HepG2 (cell line): Measurements from ENCODE around the gene MMP25. TPM values are rescaled to one million over a fixed set of nuclear protein-coding genes. Genes with fewer than 3 reads are reported as not detected.

ENCODE experiments used
- ATAC-seq: fragments of 200-7000 bp; cut with Tn5 transposase; 3 replicates; pipeline ENCODE4 v1.9.1; 2020; ENCODE audit warnings: mild to moderate bottlenecking, moderate library complexity
- BruUV-seq: library from RNA; stranded (reverse); fragments of 400-500 nt; replicated peaks from 2 replicates; lab custom pipeline; 2021; lab: Mats Ljungman, UMichigan
- CTCF ChIA-PET: fragments of 300-600 bp; formaldehyde crosslinking; extraction: SDS; loops from one replicate; lab custom pipeline; 2021; ENCODE audit warnings: low total read pairs, inconsistent platforms, low intra/inter-chr PET ratio; lab: Yijun Ruan, JAX
- POLR2A ChIA-PET: fragments of 350-600 bp; sonication (Branson Sonifier 250); formaldehyde crosslinking; loops from one replicate; lab custom pipeline; 2020; ENCODE audit warnings: antibody characterized with exemption, inconsistent platforms; lab: Yijun Ruan, JAX
- DNase-seq: peaks from one replicate; pipeline ENCODE4 v3.0.0-alpha.2; 2015; ENCODE audit warnings: low spot score
- FAIRE-seq: peaks from 3 replicates; lab custom pipeline; 2011; peaks lifted over from hg19 to GRCh38; lab: Jason Lieb, UNC
- H2AFZ ChIP-seq: one replicate; pipeline ENCODE4 v1.6.1; 2011; ENCODE audit warnings: low read length, inconsistent platforms
- H3K27ac ChIP-seq: fragments of 300-600 bp; 3 replicates; pipeline ENCODE4 v1.8.0; 2011; ENCODE audit warnings: mixed run types, mild to moderate bottlenecking, mixed read lengths, low read length, inconsistent platforms; ENCODE audit not compliant: insufficient read depth; ENCODE audit errors: extremely low read length
- H3K27me3 ChIP-seq, 2 experiments: fragments of 200-600 bp in 1 of 2; 2 replicates in 1 of 2; 3 replicates in 1 of 2; pipeline versions ENCODE4 v1.6.0 to v1.8.0; 2011; ENCODE audit warnings: low read length in 2 of 2, mild to moderate bottlenecking in 2 of 2, moderate library complexity in 2 of 2, inconsistent platforms in 1 of 2; ENCODE audit not compliant: insufficient read depth in 2 of 2, control insufficient read depth in 1 of 2
- H3K36me3 ChIP-seq, 2 experiments: fragments of 200-600 bp in 1 of 2; replicated peaks in 1 of 2; 2 replicates in 1 of 2; 3 replicates in 1 of 2; pipeline versions ENCODE4 v1.5.1 to v1.8.0; 2011; ENCODE audit warnings: low read length in 2 of 2, inconsistent platforms in 1 of 2; ENCODE audit not compliant: insufficient read depth in 2 of 2, control insufficient read depth in 1 of 2
- H3K4me1 ChIP-seq: 2 replicates; pipeline ENCODE4 v1.5.1; 2012; ENCODE audit warnings: low read length, inconsistent platforms; ENCODE audit not compliant: insufficient read depth
- H3K4me2 ChIP-seq: 2 replicates; pipeline ENCODE4 v1.6.0; 2011; ENCODE audit warnings: low read depth, low read length, inconsistent platforms
- H3K4me3 ChIP-seq, 3 experiments: fragments of 200-600 bp in 1 of 3; sonication (generic), shearing (Covaris generic) in 1 of 3; replicated peaks in 1 of 3; 2 replicates each; pipeline ENCODE4 v1.5.1; 2011 to 2016; ENCODE audit warnings: low read length in 3 of 3, inconsistent platforms in 2 of 3, low read depth in 2 of 3, mild to moderate bottlenecking in 2 of 3, control low read depth in 1 of 3, mixed read lengths in 1 of 3; ENCODE audit not compliant: insufficient read depth in 1 of 3
- H3K79me2 ChIP-seq: one replicate; pipeline ENCODE4 v1.6.1; 2011; ENCODE audit warnings: low read length, inconsistent platforms; ENCODE audit not compliant: insufficient read depth
- H3K9ac ChIP-seq: 2 replicates; pipeline ENCODE4 v1.6.0; 2011; ENCODE audit warnings: mild to moderate bottlenecking, low read depth, low read length, inconsistent platforms; ENCODE audit not compliant: insufficient read depth
- H3K9me3 ChIP-seq: 2 replicates; pipeline ENCODE4 v1.5.1; 2012; ENCODE audit warnings: mild to moderate bottlenecking, low read length
- H4K20me1 ChIP-seq: 2 replicates; pipeline ENCODE4 v1.6.0; 2011; ENCODE audit warnings: inconsistent platforms, mild to moderate bottlenecking, low read length, moderate library complexity; ENCODE audit not compliant: insufficient read depth
- AGO2 ChIP-seq: fragments of 200-400 bp; formaldehyde crosslinking; optimal IDR thresholded peaks from 2 replicates; pipeline ENCODE3; 2017; ENCODE audit warnings: mild to moderate bottlenecking, low read depth, low read length, moderate library complexity
- BCL3 ChIP-seq: sonication (generic); formaldehyde crosslinking; IDR thresholded peaks from 2 replicates; pipeline ENCODE4 v1.5.1; 2020; ENCODE audit warnings: mild to moderate bottlenecking, missing genetic modification reagents, moderate library complexity
- CBX2 ChIP-seq, 2 experiments: fragments of 200-600 bp in 1 of 2; sonication (generic); formaldehyde crosslinking in 1 of 2; IDR thresholded peaks; 2 replicates each; pipeline versions ENCODE4 v1.7.0 to v1.8.1; 2018 to 2022; ENCODE audit warnings: low read depth in 2 of 2, low read length in 1 of 2, mild to moderate bottlenecking in 1 of 2, missing genetic modification reagents in 1 of 2
- DZIP1 ChIP-seq: sonication (generic); formaldehyde crosslinking; IDR thresholded peaks from 2 replicates; pipeline ENCODE4 v1.5.0; 2020; ENCODE audit warnings: mild to moderate bottlenecking, missing genetic modification reagents
- FLYWCH1 ChIP-seq: sonication (generic); formaldehyde crosslinking; IDR thresholded peaks from 2 replicates; pipeline ENCODE4 v1.8.1; 2023; ENCODE audit warnings: mild to moderate bottlenecking, missing genetic modification reagents
- IKZF1 ChIP-seq: fragments of 450-650 bp; IDR thresholded peaks from 2 replicates; pipeline ENCODE4 v1.7.1; 2016
- JARID2 ChIP-seq: sonication (generic); formaldehyde crosslinking; IDR thresholded peaks from 2 replicates; pipeline ENCODE4 v1.8.1; 2023; ENCODE audit warnings: missing genetic modification reagents, inconsistent platforms; ENCODE audit not compliant: insufficient replicate concordance
- JDP2 ChIP-seq: sonication (generic); formaldehyde crosslinking; IDR thresholded peaks from 2 replicates; pipeline ENCODE4 v1.8.1; 2022; ENCODE audit warnings: missing genetic modification reagents, borderline replicate concordance
- NBN ChIP-seq: fragments of 450-650 bp; conservative IDR thresholded peaks from 2 replicates; pipeline ENCODE4 v1.6.1; 2017
- NONO ChIP-seq, 2 experiments: fragments of 450-650 bp in 1 of 2; sonication (generic) in 1 of 2; formaldehyde crosslinking in 1 of 2; IDR thresholded peaks in 1 of 2; conservative IDR thresholded peaks in 1 of 2; 2 replicates each; pipeline versions ENCODE4 v1.6.1 to v1.8.0; 2017 to 2022; ENCODE audit warnings: mild to moderate bottlenecking in 1 of 2, missing genetic modification reagents in 1 of 2, moderate library complexity in 1 of 2
- NR2F1 ChIP-seq, 2 experiments: fragments of 450-650 bp in 1 of 2; formaldehyde crosslinking in 1 of 2; IDR thresholded peaks; 2 replicates each; pipeline versions ENCODE4 v1.5.0 to v1.6.1; 2016 to 2020; ENCODE audit warnings: mild to moderate bottlenecking in 1 of 2, missing compliant biosample characterization in 1 of 2, missing genetic modification reagents in 1 of 2, moderate library complexity in 1 of 2
- POLR2AphosphoS2 ChIP-seq: IDR thresholded peaks from 2 replicates; pipeline ENCODE4 v1.6.1; 2011; ENCODE audit warnings: low read depth, low read length, improper control_type of control experiment
- RCOR2 ChIP-seq: IDR thresholded peaks from 2 replicates; pipeline ENCODE4 v1.6.1; 2016; ENCODE audit warnings: missing biosample characterization, missing genetic modification reagents
- ZBTB46 ChIP-seq: sonication (generic); formaldehyde crosslinking; IDR thresholded peaks from 2 replicates; pipeline ENCODE4 v1.4.0; 2020; ENCODE audit warnings: mild to moderate bottlenecking, missing genetic modification reagents, borderline replicate concordance
- ZFP36 ChIP-seq: fragments of 150-350 bp; IDR thresholded peaks from 2 replicates; pipeline ENCODE4 v1.6.1; 2018; ENCODE audit warnings: borderline replicate concordance, low read length, low read depth; ENCODE audit not compliant: partially characterized antibody
- ZNF256 ChIP-seq: sonication (generic); formaldehyde crosslinking; conservative IDR thresholded peaks from 2 replicates; pipeline ENCODE4 v1.4.0; 2020; ENCODE audit warnings: missing genetic modification reagents
- ZNF564 ChIP-seq: sonication (generic); formaldehyde crosslinking; IDR thresholded peaks from 2 replicates; pipeline ENCODE4 v1.8.1; 2023; ENCODE audit warnings: mild to moderate bottlenecking, missing genetic modification reagents
- ZSCAN9 ChIP-seq: IDR thresholded peaks from 2 replicates; pipeline ENCODE4 v1.6.1; 2016; ENCODE audit warnings: borderline replicate concordance
- WGBS: methylation state at CpG from one replicate; pipeline ENCODE4 v1.1.6; 2017; ENCODE audit warnings: low lambda C conversion rate; 5-methylcytosine and 5-hydroxymethylcytosine counted together
- in situ Hi-C: cut with HindIII; loops from 2 replicates; pipeline ENCODE4 v1.10.0; 2017; ENCODE audit warnings: low pct_unique_long_range_greater_than_20kb; ENCODE audit not compliant: extremely low pct_ligation_motif_present
- intact Hi-C: fragments of 100-400 bp; cut with micrococcal nuclease; formaldehyde crosslinking; loops from one replicate; pipeline ENCODE4 v1.10.0; 2022; ENCODE audit not compliant: unreplicated experiment
- polyA plus RNA-seq, 8 experiments: library from polyadenylated mRNA; depleted of rRNA in 3 of 8; stranded (reverse) in 7 of 8; unstranded in 1 of 8; fragments of >200 nt; fragmentation: Illumina TruSeq in 4 of 8; extraction: Trizol in 4 of 8; gene quantifications; 2 replicates each; pipeline versions ENCODE4 v1.2.1 to v1.2.3, GENCODE V29; 2011 to 2016; ENCODE audit warnings: low read depth in 4 of 8, missing spikeins in 1 of 8, mixed read lengths in 1 of 8; ENCODE audit not compliant: insufficient read depth in 1 of 8
- total RNA-seq, 5 experiments: library from RNA; depleted of rRNA; stranded (reverse); fragments of >200 nt; fragmentation: Illumina TruSeq; extraction: Trizol; gene quantifications; 2 replicates each; pipeline ENCODE4 v1.2.3, GENCODE V29; 2016; ENCODE audit warnings: low read depth in 1 of 5

The MMP25 gene
- total and polyA plus RNA-seq, 2 of the 13 experiments (the other 11 are each of a cell fraction or from before 2014, with no cell fraction given) = 0.04 to 0.08 TPM

GRCh38 chr16:3028716-3029319 is 17.5 kb upstream of the MMP25 start:
- peaks cover 9 to 51% of the 10 kb centered on the region in 2 experiments for H3K27me3 ChIP-seq
- peaks cover 32% of the 10 kb centered on the region for H3K4me1 ChIP-seq
- H3K4me3 ChIP-seq = peak overlapping the region in 2 of 3 experiments; percentile 10 to 61; a peak in 1 of 6 replicates
- no peak overlapping the region for H3K27ac ChIP-seq
- BruUV-seq = no TSS peak
- in situ Hi-C loops (no loop called here), intact Hi-C loops (no loop called here)
- no peaks in the 10 kb centered on the region for H3K9me3 ChIP-seq
- H2AFZ ChIP-seq = no peak overlapping the region
- ChIA-PET POLR2A (interaction anchor here (0.8 to 18.8 kb wide), 13 partner anchors 9 to 106 kb away, joined by 3 to 750 read pairs (median 6); partner anchors contain the start of genes CLDN9, IL32, KREMEN2 and PKMYT1), CTCF (interaction anchor here (1.1 to 1.7 kb wide), 3 partner anchors 11 to 28 kb away, joined by 3 to 11 read pairs (median 5); partner anchors contain the start of gene CLDN6)
- H4K20me1 ChIP-seq = peaks cover 5% of the 10 kb centered on the region; the same call in 1 of the 2 replicates
- FAIRE-seq = no peak
- 42% methylated on average over 11 of the region's 15 CpGs for WGBS
- 0 out of 3 replicates have a peak, but pooled peaks have one; percentile 1 for ATAC-seq
- H3K4me2 ChIP-seq = peak overlapping the region; percentile 75
- H3K9ac ChIP-seq = 0 out of 2 replicates have a peak overlapping the region, but pooled peaks have one; percentile 0
- H3K79me2 ChIP-seq = no peaks in the 10 kb centered on the region
- H3K36me3 ChIP-seq = peaks cover 16 to 17% of the 10 kb centered on the region in 2 experiments; a peak in 4 of 5 replicates
- no peak for DNase-seq
- TF ChIP-seq ZBTB46 (CRISPR knock-in tag) = no peak
- TF ChIP-seq DZIP1 (CRISPR knock-in tag) = no peak
- TF ChIP-seq NR2F1 (CRISPR knock-in tag; IDR thresholded peaks at IDR 0.05) = 0 out of 4 replicates have a peak, but pooled peaks of 1 of the 2 experiments have one; percentile 10
- no peak for TF ChIP-seq RCOR2
- no peak for TF ChIP-seq JARID2 (CRISPR knock-in tag)
- TF ChIP-seq AGO2 = peak; percentile 7
- peak; percentile 36 for TF ChIP-seq POLR2AphosphoS2
- TF ChIP-seq ZSCAN9 (CRISPR knock-in tag) = no peak
- TF ChIP-seq FLYWCH1 = no peak
- TF ChIP-seq IKZF1 = no peak
- TF ChIP-seq ZNF564 = no peak
- no peak for TF ChIP-seq NONO (IDR thresholded peaks at IDR 0.05)
- 0 out of 2 replicates have a peak, but pooled peaks have one; percentile 3 for TF ChIP-seq NONO (CRISPR knock-in tag; conservative IDR thresholded peaks at IDR 0.05)
- TF ChIP-seq BCL3 (CRISPR knock-in tag) = no peak
- TF ChIP-seq JDP2 (CRISPR knock-in tag) = no peak
- no peak for TF ChIP-seq CBX2 (IDR thresholded peaks at IDR 0.05; ENCODE audit: low read depth, low read length)
- no peak for TF ChIP-seq CBX2 (CRISPR knock-in tag; IDR thresholded peaks at IDR 0.05; ENCODE audit: low read depth)
- TF ChIP-seq NBN = no peak
- no peak for TF ChIP-seq ZNF256 (CRISPR knock-in tag)
- peak; percentile 70 for TF ChIP-seq ZFP36
